Measurements from ENCODE around the gene RAB3B. TPM values are rescaled to one million over a fixed set of nuclear protein-coding genes. Genes with fewer than 3 reads are reported as not detected.

Gene RAB3B
- total RNA-seq, 4 donors from 2014 or later, result 0.02 to 0.04 TPM; not detected in 2

- intact Hi-C loops (cut with DNase I; ENCODE audit: low total_unique reads) (no loop called here), in situ Hi-C loops (cut with MboI; ENCODE audit: low sequenced_read_pairs in 4 of 4) (no loop called here)
- no peaks in the 10 kb centered on the region for H3K4me1 ChIP-seq
- ATAC-seq (no peak), DNase-seq (no peak)
- no peaks in the 10 kb centered on the region for H3K36me3 ChIP-seq
- H3K4me3 ChIP-seq, result no peak overlapping the region
- TF ChIP-seq, protein P1, sequence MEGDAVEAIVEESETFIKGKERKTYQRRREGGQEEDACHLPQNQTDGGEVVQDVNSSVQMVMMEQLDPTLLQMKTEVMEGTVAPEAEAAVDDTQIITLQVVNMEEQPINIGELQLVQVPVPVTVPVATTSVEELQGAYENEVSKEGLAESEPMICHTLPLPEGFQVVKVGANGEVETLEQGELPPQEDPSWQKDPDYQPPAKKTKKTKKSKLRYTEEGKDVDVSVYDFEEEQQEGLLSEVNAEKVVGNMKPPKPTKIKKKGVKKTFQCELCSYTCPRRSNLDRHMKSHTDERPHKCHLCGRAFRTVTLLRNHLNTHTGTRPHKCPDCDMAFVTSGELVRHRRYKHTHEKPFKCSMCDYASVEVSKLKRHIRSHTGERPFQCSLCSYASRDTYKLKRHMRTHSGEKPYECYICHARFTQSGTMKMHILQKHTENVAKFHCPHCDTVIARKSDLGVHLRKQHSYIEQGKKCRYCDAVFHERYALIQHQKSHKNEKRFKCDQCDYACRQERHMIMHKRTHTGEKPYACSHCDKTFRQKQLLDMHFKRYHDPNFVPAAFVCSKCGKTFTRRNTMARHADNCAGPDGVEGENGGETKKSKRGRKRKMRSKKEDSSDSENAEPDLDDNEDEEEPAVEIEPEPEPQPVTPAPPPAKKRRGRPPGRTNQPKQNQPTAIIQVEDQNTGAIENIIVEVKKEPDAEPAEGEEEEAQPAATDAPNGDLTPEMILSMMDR (IDR thresholded peaks at IDR 0.05 in 4 of 5, conservative IDR thresholded peaks at IDR 0.05 in 1 of 5), result no peak
- TF ChIP-seq POLR2A (IDR thresholded peaks at IDR 0.05), result no peak
- no peaks in the 10 kb centered on the region for H3K9me3 ChIP-seq
- H3K27ac ChIP-seq, result no peak overlapping the region
- peaks cover 0 to 2% (median 0%) of the 10 kb centered on the region in 3 donors for H3K27me3 ChIP-seq
Observed at GRCh38 chr1:51961231-51961630, 29.3 kb downstream of the RAB3B start.

GRCh38 chr1:51960262-51960661, 30.2 kb downstream of the RAB3B start:
- Histone ChIP-seq H3K4me1 (no peaks in the 10 kb centered on the region), H3K9me3 (no peaks in the 10 kb centered on the region), H3K4me3 (no peak overlapping the region), H3K27ac (no peak overlapping the region), H3K36me3 (no peaks in the 10 kb centered on the region), H3K27me3 (peaks cover 0 to 2% (median 0%) of the 10 kb centered on the region in 3 donors)
- in situ Hi-C loops (cut with MboI; ENCODE audit: low sequenced_read_pairs in 4 of 4) (no loop called here), intact Hi-C loops (cut with DNase I; ENCODE audit: low total_unique reads) (no loop called here)
- ATAC-seq, result no peak
- DNase-seq, result no peak
- TF ChIP-seq, protein P1 (IDR thresholded peaks at IDR 0.05 in 4 of 5, conservative IDR thresholded peaks at IDR 0.05 in 1 of 5), result no peak
- TF ChIP-seq POLR2A (IDR thresholded peaks at IDR 0.05), result no peak

- peaks cover 0 to 2% (median 0%) of the 10 kb centered on the region in 3 donors for H3K27me3 ChIP-seq
- no peaks in the 10 kb centered on the region for H3K4me1 ChIP-seq
- no peak for ATAC-seq
- intact Hi-C loops (cut with DNase I; ENCODE audit: low total_unique reads), result no loop called here
- no peak overlapping the region for H3K4me3 ChIP-seq
- in situ Hi-C loops (cut with MboI; ENCODE audit: low sequenced_read_pairs in 4 of 4), result no loop called here
- no peak overlapping the region for H3K27ac ChIP-seq
- TF ChIP-seq POLR2A (IDR thresholded peaks at IDR 0.05), result no peak
- TF ChIP-seq, protein P1 (IDR thresholded peaks at IDR 0.05 in 4 of 5, conservative IDR thresholded peaks at IDR 0.05 in 1 of 5), result no peak
- no peaks in the 10 kb centered on the region for H3K36me3 ChIP-seq
- H3K9me3 ChIP-seq, result no peaks in the 10 kb centered on the region
- DNase-seq, result no peak
Observed at GRCh38 chr1:51958824-51959223, 31.7 kb downstream of the RAB3B start.

- intact Hi-C loops (cut with DNase I; ENCODE audit: low total_unique reads), result no loop called here
- Histone ChIP-seq H3K4me1 (no peaks in the 10 kb centered on the region), H3K27ac (no peak overlapping the region), H3K27me3 (peaks cover 0 to 2% (median 0%) of the 10 kb centered on the region in 3 donors), H3K4me3 (no peak overlapping the region), H3K9me3 (no peaks in the 10 kb centered on the region), H3K36me3 (no peaks in the 10 kb centered on the region)
- ATAC-seq (no peak), DNase-seq (no peak)
- TF ChIP-seq POLR2A (IDR thresholded peaks at IDR 0.05), result no peak
- TF ChIP-seq, protein P1 (IDR thresholded peaks at IDR 0.05 in 4 of 5, conservative IDR thresholded peaks at IDR 0.05 in 1 of 5), result no peak
- in situ Hi-C loops (cut with MboI; ENCODE audit: low sequenced_read_pairs in 4 of 4), result no loop called here
Observed at GRCh38 chr1:51957618-51958017, 32.9 kb downstream of the RAB3B start.
